ENCODE measurements around the gene TAF1B.

Gene TAF1B

DNA sequence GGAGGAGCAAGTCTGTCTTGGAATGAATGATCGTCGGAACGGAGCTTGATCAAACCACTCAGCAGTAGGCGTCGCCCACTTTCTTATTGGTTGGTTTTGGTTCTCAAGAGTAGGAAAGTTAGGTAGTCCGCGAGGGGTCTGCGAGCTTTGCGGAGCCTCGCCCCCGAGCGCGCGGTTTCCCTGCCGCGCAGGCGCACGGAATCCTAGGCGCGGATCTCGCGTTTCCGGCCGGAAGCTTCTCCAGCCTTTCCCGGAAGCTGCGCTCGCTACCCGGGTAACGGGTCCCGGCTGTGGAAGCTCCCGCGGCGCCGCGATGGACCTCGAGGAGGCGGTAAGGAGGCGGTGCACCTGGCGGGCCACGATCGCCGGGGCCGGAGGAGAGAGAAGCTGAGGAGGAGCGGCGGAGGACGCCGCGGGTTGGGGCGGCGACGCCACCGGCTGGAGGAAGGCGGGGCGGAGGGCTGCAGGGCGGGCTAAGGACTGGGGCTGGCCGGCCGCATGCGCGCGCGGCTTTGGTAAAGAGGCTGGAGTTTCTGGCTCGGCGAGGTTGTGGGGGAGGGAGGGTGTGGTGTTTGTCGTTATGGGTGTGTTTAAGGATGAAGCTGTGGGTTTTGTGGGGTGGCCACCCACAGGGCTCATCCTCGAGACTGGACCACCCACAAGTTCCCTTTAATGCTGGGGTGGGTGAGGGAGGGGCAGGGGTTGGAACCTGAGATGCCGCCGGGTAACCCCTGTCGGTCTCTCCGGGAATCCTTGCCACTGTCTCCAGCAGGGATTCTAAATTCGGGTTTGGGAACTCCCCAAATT lies at the start of gene TAF1B:
TSS of gene TAF1B (plus strand) at position 246 of the 807 bp plus-strand sequence. CDS start at position 314, 68 bp downstream.
- peak; percentile 40 to 63 for DNase-seq (ENCODE audit: low read depth in 2 of 2)

DNA sequence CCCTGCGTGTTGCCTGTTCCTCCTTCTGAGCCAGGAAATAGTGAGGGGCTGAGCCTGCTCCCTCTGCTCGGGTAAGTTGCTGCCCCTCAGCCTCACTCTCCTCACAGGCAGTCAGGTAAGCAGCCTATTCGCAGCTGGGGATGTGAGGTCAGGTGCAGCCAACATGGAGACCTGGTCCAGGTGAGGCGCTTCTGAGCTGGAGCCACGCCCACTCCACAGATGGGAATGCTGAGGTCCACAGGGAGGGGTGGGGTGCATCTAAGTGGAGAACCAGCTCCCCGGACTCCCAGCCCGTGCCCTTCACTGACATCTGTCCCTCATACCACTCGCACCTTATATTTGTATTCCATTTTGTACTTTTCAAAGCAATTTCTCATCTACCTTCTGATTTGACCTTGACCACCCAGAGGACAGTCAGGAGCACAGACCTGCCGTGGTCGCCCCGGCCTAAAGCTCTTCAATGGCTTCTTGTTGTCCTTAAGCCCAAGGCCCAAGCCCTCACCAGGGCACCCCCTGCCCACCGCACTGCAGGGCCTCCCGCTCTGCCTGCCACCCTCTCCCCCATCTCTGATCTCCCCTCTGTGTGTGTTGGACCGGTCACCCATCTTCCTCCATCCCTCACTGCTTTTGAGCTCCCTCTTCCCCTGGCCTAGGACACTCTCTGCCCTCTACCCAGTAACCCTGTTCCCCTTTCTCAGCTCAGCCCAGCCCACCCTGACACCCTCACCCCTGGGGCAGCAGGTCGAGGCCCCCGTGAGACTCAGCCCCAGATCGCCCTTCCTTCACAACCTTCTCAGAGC lies 49.2 kb upstream of the TAF1B start:
- no peak for DNase-seq (ENCODE audit: low read depth in 2 of 2)

DNA sequence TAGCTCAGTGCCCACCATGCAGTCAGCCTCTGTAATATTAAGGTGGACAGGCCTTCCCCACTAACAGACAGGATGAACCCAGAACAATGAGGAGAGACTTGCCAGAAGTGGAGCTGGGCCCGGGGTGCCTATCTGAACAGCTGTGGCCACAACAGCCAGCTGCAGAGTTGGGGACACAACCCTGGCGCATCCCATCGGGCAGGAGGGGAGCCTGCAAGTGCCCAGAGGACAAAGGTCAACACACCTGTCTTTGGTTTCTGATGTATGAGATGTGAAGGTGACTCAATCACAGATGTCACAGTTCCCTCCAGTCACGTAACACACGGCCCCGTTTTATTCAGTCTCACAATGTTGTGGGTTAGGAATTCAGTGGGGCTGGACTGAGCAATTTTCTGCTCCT lies 48.2 kb upstream of the TAF1B start:
- no peak for DNase-seq (ENCODE audit: low read depth in 2 of 2)

DNA sequence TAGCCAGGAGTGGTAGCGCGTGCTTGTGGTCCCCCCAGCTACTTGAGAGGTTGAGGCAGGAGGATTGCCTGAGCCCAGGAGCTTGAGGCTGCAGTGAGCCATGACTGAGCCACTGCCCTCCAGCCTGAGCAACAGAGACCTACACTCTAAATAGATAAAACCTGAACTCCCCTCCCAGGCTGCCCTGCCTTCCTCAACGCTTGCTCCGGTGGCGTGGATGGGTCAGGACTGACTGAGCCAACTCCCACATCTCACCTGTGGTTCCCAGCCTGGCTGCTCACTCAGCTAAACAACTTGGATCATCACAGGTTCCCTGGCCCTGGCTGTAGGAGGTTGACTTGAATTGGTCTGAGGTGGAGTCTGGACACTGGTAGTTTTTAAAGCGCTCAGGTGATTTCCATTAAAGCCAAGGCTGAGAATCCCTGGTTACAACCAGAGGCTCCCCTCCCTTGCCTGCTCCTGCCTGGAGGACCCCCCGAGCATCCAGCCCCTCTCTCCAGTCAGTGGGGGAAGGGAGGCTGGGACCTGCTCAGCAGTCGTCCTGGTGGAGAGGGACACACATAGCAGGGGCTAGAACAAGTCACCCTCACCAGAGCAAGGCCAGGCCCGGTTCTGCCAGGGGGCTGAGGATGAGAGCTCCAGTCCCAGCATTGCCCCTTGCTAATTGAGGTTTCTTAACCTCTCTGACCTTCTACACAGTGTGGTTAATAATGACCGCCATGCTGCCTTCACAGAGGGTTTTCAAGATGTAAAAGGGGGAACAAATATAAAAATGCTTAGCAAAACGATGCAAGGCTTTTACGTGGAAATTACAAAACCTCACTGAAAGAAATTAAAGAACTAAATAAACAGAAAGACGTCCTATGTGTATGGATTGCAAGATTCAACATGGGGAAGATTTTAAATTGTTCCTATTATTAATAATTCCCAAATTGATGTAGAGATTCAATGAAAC lies 46.9 kb upstream of the TAF1B start:
- DNase-seq (ENCODE audit: low read depth in 2 of 2), result no peak

DNA sequence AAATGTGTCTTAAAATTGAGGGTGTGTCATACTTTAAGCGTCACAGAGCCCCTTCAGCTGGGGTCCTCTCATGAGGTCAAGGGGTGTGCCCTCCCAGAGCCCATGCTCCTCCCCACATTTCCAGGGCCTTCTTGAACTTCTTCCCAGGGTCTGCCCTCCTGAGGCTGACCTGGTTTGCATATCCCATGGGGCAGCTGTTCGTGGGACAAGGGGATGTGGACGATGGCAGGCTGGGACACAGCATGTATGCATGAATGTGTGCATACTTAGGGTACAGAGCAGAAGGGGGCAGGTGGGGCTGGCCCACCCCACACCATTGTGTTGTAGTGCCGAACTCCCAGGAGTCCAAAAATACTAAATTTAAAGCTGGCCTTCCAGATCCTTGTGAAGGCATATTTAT lies 46.2 kb upstream of the TAF1B start:
- DNase-seq (ENCODE audit: low read depth in 2 of 2), result no peak

DNA sequence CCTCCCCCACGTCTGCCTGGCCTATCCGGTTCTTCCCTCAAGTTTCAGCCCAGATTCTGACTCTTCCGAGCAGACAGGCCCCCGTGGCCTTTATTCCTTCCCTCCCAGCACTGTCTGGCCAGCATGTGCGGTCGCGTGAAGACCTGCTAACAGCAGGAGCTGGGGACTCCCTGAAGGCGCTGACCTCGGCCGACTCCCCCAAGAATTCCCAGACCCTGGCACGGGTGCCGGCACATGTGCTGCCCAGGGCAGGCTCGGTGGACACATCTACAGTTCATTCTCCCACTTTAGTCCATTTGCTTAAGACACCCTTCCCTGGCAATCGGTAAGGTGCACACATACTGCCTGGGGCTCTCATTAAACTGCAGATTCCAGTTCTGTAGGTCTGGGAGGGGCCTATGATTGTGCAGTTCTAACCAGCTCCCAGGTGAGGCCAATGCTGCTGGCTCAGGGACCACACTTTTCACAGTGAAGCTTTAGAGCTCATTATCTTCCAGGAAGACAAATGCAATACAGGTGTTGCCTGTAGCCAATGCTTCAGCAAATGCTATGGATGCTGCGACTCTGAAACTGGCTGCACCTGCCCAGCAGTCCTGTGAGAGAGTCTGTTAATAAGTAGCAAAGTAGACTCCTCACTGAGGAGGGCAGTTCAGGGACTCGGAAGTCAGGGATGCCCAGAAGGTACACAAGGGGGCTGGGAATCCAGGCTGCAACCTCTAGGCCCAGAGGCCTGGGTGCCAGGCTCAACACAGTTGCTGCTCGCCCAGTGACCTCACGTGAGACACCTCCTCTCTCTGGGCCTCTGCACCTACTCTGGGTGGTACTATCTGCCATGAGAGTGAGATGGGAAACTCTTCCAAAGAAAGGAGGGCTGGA lies 45.4 kb upstream of the TAF1B start:
- DNase-seq (ENCODE audit: low read depth in 2 of 2), result no peak

DNA sequence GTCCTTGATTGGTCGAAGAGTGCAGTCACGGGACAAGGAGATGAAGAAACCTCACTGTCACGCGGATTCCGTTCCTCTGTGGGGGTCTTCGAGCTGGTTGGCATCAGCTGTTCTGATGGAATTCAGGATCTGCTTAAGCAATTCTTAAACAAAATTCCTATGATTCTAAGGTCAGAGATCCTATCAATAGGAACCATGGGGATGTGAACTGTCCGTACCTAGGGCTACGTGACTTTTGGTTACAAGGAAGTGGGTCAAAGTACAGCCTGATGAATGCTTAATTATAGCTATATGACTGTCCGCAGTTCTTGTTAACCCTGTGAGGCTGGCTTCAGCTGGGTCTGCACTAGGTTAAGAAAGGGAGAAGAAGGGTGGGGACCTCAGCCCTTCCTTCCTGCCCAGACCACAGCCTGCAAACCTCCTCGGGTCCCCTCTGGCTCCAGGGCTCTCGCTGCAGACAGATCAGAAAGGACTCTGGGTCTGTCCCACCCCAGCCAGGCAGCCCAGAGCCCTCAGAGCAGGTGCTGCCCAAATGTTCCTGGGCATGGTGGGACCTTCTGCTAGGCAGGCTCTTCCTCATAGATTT lies 44.2 kb upstream of the TAF1B start:
- no peak for DNase-seq (ENCODE audit: low read depth in 2 of 2)

DNA sequence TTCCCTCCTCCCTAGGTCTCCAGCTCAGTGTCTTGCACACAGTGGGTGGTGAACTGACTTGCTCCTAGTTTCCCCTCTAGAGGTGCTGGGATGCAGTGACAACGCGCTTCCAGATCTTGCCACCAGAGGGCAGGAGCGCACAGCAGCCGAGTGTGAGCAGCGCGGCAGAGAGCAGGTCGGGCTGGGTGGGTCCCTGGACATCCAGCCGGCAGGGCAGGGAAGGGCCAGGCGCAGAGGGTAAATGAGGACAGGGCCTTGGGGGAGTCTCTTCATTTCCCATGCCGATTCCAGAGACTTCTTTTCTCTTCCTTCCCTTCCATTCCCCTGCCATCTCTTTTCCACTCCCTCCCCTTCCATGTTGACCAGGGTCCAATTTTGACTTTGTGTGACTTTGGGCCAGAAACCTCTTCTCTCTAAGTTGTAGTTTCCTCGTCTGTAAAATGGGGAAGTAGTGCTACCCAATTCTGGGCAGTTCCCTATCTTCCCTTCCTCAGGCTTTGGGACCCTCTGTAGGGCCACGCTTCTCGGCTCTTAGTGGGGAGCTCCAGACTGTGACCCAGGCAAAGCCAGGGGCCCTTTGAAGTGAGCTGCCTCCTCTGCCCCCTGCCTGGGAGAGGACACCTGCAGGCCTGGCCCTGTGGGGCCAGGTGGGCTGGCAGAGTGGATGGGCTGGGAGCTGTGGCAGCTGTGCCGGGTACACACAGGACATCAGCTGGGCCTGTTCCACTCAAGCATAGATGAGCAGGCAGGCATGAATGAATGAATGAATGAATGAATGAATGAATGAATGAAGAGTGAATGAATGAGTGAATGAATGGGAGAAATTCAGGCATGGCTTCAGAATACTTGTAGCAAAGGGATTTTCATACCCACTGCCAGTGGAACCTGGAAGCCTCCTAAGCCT lies 43.3 kb upstream of the TAF1B start:
- peak; percentile 63 to 77 for DNase-seq (ENCODE audit: low read depth in 2 of 2)

DNA sequence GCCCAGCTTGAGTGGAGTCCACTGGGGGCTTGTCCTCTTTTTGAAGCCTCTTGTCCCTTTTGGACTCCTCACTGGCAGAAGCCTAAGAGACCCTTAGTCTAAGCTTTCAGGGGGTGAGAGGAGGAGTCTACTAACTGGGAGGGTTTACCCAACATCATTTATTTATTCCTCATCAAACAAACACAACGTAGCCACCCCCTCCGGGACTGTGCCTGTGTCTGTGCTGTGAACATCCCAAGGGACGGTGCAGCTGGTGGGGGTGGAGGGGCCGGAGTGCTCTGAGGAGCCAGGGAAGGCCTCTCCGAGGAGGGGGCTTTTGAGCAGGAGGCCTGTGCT lies 42.7 kb upstream of the TAF1B start:
- no peak for DNase-seq (ENCODE audit: low read depth in 2 of 2)

DNA sequence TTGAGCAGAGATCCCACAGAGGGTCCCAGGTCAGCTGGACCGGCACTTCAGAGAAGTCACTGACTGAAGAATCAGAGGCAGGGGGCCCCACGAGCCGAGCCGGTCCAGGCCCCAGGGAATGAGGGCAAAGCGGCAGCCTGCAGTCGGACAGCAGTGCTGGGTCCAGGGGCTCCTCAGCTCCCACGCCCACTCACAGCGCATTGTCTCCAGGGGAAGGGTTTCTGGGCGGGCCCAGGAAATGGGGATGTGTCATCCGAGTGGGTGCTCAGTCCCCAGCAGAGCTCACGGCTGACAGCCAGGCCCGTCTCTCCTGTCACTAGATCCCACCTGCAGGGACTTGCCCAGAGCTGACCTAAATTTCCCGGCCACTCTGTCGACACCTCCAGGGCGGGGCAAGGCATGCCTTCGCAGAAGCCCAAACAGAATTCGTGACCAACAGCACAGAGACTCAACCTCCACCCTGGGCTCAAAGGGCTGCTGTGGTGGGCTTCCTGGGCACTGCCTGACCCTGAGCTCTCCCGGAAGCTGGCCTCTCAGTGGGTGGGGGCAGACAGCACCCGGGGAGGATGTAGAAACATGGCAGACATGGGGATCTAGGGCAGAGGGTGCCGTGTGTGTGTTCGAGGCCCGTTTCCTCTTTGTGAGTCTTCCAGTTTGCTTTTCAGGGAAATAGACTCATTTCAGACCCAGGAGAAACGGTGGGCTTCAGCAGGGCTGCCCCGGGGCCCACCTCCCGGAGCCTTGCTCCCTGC lies 42.1 kb upstream of the TAF1B start:
- peak; percentile 21 to 42 for DNase-seq (ENCODE audit: low read depth in 2 of 2)

DNA sequence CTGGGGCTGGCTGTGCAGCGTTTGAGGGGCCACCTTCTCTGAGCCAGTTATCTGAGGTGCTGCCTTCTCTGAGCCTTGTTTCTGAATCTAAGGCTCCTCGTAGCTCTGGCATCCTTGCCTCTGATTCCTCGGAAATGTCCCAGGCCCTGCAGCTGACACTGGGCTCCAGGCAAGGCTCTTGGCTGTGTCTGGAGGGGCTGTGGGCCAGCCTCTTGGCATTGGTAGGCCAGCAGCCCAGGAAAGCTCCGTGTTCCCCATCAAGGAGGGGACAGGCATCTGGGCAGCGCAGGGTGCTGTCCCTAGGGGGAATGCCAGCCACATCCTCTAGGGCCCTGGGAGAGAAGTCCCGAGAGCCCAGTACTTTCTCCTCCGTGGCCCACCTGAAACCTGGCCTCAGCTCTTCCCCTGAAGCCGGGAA lies 40.7 kb upstream of the TAF1B start:
- DNase-seq (ENCODE audit: low read depth in 2 of 2), result no peak

DNA sequence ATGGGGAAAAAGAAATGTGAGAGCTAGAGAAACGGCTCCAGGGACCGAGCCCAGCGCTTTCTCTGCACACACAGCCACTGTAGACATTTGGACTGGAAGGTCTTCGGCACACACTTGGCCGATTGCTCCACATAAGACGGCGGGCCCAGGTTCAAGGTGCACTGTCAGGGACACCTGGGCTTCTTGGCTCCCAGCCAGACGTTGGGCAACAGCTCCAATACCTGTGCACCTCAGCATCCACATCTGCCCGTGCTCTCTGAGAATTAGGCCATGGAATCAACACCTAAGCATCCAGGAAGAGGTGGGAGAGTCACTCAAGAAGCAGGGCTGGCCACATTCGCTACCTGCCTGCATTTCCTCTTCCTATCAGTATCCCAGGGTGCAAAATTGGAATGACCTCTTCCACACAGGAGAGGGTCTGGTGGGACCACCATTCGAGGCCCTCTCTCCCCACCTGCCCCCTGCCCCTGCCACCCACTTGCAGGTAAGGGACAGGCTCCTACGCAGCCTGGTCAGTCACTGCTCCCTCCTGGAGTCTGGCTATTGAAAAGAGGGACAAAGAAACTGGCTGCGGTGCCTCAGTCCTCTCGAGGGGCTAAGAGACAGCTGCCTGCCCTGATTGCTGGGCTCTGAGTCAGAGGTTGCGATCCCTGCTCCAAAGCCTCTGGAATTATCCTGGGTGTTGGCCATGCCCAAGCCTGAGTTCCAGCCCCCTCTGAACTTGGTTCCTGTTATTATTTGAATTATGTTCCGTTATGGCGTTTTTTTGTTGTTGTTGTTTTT lies 40.1 kb upstream of the TAF1B start:
- DNase-seq (ENCODE audit: low read depth in 2 of 2), result no peak

DNA sequence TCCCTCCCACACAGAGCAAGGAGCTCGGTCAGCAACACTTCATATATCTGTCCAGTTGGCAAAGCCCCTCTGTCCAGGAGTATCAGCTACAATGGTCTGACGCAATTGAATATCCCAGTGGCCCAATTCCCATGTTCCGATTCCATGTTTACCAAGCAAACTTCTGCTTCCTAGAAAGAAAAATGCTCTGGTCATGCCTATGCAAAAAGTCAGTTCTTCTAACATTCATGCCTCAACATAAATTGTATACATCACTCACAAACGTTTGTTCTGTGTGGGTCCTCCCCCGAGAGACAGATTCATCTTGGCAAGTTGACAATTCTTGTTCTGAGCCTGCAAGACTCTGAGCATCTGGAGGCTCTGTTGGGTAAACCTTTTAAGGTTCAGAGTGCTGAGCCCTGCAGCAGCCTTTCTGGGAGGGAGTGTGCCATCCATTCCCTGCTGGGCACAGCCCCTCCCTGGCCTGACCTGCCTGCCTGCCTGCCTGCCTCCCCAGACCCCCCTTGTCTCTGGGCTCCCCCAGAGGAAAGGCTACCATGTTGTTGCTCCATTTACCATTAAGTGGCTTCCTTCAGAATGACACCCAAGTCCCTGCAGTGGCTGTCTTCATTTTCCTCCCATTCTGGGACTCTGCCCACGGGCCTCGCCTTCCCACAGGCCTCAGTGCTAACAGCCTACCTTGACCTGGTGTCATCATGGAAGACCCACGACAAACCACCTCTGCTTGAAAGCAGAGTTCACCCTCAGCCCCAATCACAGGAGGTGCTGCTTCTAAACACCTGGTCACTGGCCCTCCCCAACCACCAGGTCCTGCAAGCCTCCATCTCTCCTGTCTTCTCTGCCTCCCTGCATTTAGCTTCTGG lies 37.6 kb upstream of the TAF1B start:
- no peak for DNase-seq (ENCODE audit: low read depth in 2 of 2)

DNA sequence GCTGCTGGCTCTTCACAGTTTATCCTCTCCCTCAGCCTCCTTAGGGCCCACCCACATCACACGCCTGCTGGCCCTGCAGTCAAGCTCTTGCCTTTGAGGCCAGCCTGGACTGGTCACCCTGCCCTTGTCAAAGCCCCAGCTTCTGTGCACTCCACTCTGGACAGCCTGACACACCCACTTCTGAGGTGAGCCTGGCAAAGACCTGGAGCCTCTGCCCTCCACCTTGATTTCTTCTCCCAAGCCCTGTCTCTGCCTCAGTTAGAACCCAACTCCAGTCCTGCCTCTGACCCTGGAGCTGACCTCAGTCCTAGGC lies 37.0 kb upstream of the TAF1B start:
- DNase-seq (ENCODE audit: low read depth in 2 of 2), result no peak

DNA sequence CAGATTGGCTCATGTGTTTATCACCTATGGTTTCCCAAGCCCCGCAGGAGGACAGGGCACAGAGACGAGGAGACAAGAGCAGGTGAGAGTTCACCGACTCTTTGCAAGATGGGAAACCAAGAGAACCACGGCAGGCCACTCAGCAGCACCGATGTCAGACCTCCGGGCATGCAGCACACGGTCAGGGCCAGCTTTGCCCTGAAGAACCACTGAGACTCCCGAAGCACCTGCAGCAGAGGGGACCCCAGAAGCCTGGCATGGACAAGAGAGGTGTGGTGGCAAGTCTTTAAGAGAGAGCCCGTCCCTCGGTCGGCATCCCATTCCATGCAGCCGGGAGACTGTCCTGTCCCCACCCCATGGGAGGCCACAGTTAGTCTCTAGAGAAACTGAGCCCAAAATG lies 36.6 kb upstream of the TAF1B start:
- DNase-seq (ENCODE audit: low read depth in 2 of 2), result no peak

DNA sequence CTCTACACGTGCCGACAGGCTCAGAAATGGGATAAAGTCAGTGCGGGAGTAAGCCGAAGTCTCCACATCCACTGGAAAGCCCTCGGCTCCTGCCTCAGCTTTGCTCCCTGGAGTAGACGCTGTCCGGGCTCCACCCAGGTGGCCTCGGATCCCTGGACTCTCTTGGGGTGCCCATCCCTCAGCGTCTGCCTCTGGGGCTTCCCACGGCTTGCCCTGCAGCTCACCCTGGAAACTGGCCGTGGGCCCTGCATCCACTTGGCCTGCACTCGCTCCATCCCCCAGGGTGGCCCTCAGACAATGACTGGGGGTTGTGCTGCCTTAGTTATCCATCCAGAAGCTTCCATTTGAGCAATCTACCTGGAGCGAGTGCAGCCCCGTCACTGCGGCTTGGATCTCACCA lies 36.2 kb upstream of the TAF1B start:
- DNase-seq (ENCODE audit: low read depth in 2 of 2), result no peak

DNA sequence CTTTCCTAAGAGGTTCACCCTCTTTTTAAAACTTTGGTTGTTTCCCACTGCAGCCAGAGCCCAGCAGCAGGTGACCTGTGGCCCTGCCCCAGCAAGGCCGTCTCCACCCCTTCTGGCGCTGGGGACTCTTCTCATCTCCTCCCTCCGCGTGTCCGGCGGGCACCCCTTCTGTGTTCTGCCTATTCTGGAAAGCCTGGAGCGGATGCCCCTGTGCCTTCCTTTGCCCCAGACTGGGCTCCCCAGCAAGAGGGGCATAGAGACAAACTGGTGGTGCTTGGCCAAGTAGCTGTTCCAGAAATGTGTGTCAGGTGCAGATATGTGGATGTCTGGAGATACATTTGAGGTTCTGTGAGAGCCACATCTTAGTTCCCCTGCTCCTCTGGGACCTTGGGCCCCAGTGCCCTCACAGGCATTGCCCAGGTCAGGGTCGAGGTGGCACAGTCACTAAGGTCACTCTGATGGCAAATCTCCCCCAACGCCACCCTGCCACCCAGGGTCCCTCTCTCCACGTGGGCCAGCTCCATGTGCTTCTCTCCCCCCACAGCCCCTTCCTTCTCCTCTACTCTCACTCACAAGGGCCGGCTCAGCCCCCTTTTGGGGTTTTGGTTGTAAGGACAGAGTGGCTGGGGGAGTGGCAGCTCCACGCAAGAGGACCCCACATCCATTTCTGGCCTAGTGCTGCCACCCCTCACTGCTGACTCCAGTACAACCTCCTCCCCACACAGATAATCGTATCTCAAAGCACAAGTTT lies 35.5 kb upstream of the TAF1B start:
- DNase-seq (ENCODE audit: low read depth in 2 of 2), result no peak

All from stimulated activated CD4-positive, alpha-beta T cell treated with anti-CD3 and anti-CD28 coated beads, Interleukin-1b, Interleukin-23, amount 100 ng/mL, for 1 hour (primary cell).